ENCODE results near the gene SOX15. TPM values are rescaled to one million over a fixed set of nuclear protein-coding genes. Genes with fewer than 3 reads are reported as not detected.

The SOX15 gene
- total and polyA plus RNA-seq, 2 of the 13 experiments (the other 11 are each of a cell fraction or from before 2014, with no cell fraction given): 0.07 to 0.18 TPM

- no peak overlapping the region for H2AFZ ChIP-seq (ENCODE audit: low read length)
- H4K20me1 ChIP-seq (ENCODE audit: insufficient read depth, low read length): no peaks in the 10 kb centered on the region
- in situ Hi-C loops (cut with HindIII; ENCODE audit: extremely low pct_ligation_motif_present, low pct_unique_long_range_greater_than_20kb): no loop called here
- intact Hi-C loops (cut with micrococcal nuclease; ENCODE audit: unreplicated experiment): no loop called here
- DNase-seq (ENCODE audit: low spot score) (no peak), FAIRE-seq (no peak), ATAC-seq (no peak)
- no peaks in the 10 kb centered on the region for H3K9me3 ChIP-seq (ENCODE audit: low read length)
- no peaks in the 10 kb centered on the region for H3K27me3 ChIP-seq (ENCODE audit: control insufficient read depth in 1 of 2, insufficient read depth in 2 of 2, low read length in 2 of 2)
- H3K4me1 ChIP-seq (ENCODE audit: insufficient read depth, low read length): peaks cover 29% of the 10 kb centered on the region
- peak overlapping the region; percentile 36; the same call in 1 of the 2 replicates for H3K4me2 ChIP-seq (ENCODE audit: low read depth, low read length)
- peaks cover 6% of the 10 kb centered on the region for H3K79me2 ChIP-seq (ENCODE audit: insufficient read depth, low read length)
- no peak overlapping the region for H3K4me3 ChIP-seq (replicated peaks in 1 of 3; ENCODE audit: insufficient read depth in 1 of 3, low read depth in 2 of 3, low read length in 3 of 3)
- H3K27ac ChIP-seq (ENCODE audit: extremely low read length, insufficient read depth, low read length): no peak overlapping the region
- H3K9ac ChIP-seq (ENCODE audit: insufficient read depth, low read depth, low read length): no peak overlapping the region
- POLR2A ChIA-PET: interaction anchor here (0.6 to 3.5 kb wide), 5 partner anchors 8 to 69 kb away, joined by 3 to 25 read pairs (median 3); partner anchors contain the start of genes ATP1B2, SAT2, SHBG and TP53
- TF ChIP-seq ZNF460 (CRISPR knock-in tag; IDR thresholded peaks at IDR 0.05; ENCODE audit: borderline replicate concordance) (no peak), SMYD3 (CRISPR knock-in tag; IDR thresholded peaks at IDR 0.05) (no peak), RARA (CRISPR knock-in tag; IDR thresholded peaks at IDR 0.05) (0 out of 2 replicates have a peak, but pooled peaks have one; percentile 21), THAP7 (CRISPR knock-in tag; IDR thresholded peaks at IDR 0.05) (no peak), BCL6 (CRISPR knock-in tag; IDR thresholded peaks at IDR 0.05) (peak; percentile 44; the same call in 1 of the 2 replicates)
- no TSS peak for BruUV-seq (replicated peaks)
- 36% methylated on average over 5 of the region's 5 CpGs for WGBS (ENCODE audit: low lambda C conversion rate)
- no peaks in the 10 kb centered on the region for H3K36me3 ChIP-seq (replicated peaks in 1 of 2; ENCODE audit: control insufficient read depth in 1 of 2, insufficient read depth in 2 of 2, low read length in 2 of 2)
- CTCF ChIA-PET (ENCODE audit: low intra/inter-chr PET ratio, low total read pairs): no interaction called here
Observed at GRCh38 chr17:7618608-7619007, 28.7 kb upstream of the SOX15 start.

- Histone ChIP-seq H3K9ac (ENCODE audit: insufficient read depth, low read depth, low read length) (no peak overlapping the region; the same call in 1 of the 2 replicates), H2AFZ (ENCODE audit: low read length) (peak overlapping the region; percentile 62), H3K27ac (ENCODE audit: extremely low read length, insufficient read depth, low read length) (peak overlapping the region; percentile 78), H3K4me1 (ENCODE audit: insufficient read depth, low read length) (peaks cover 56% of the 10 kb centered on the region), H3K4me3 (replicated peaks in 1 of 3; ENCODE audit: insufficient read depth in 1 of 3, low read depth in 2 of 3, low read length in 3 of 3) (peak overlapping the region; percentile 38 to 66 (median 51); a peak in 5 of 6 replicates), H3K36me3 (replicated peaks in 1 of 2; ENCODE audit: control insufficient read depth in 1 of 2, insufficient read depth in 2 of 2, low read length in 2 of 2) (peaks cover 1 to 11% of the 10 kb centered on the region in 2 experiments; a peak in 2 of 5 replicates), H3K4me2 (ENCODE audit: low read depth, low read length) (peak overlapping the region; percentile 72), H4K20me1 (ENCODE audit: insufficient read depth, low read length) (no peaks in the 10 kb centered on the region), H3K9me3 (ENCODE audit: low read length) (no peaks in the 10 kb centered on the region), H3K79me2 (ENCODE audit: insufficient read depth, low read length) (peaks cover 33% of the 10 kb centered on the region), H3K27me3 (ENCODE audit: control insufficient read depth in 1 of 2, insufficient read depth in 2 of 2, low read length in 2 of 2) (no peaks in the 10 kb centered on the region)
- POLR2A ChIA-PET: interaction anchor here (0.6 to 3.1 kb wide), 14 partner anchors 8 to 580 kb away, joined by 3 to 63 read pairs (median 6); partner anchors contain the start of genes ATP1B2, CD68, MPDU1 and POLR2A
- WGBS (ENCODE audit: low lambda C conversion rate): 13% methylated on average over 27 of the region's 28 CpGs
- intact Hi-C loops (cut with micrococcal nuclease; ENCODE audit: unreplicated experiment): no loop called here
- BruUV-seq (replicated peaks): no TSS peak
- DNase-seq (ENCODE audit: low spot score) (no peak), FAIRE-seq (no peak), ATAC-seq (no peak)
- CTCF ChIA-PET (ENCODE audit: low intra/inter-chr PET ratio, low total read pairs): no interaction called here
- in situ Hi-C loops (cut with HindIII; ENCODE audit: extremely low pct_ligation_motif_present, low pct_unique_long_range_greater_than_20kb): no loop called here
- TF ChIP-seq KAT8 (CRISPR knock-in tag; IDR thresholded peaks at IDR 0.05) (peak; percentile 63; the same call in 1 of the 2 replicates), ZGPAT (CRISPR knock-in tag; IDR thresholded peaks at IDR 0.05) (peak; percentile 37; the same call in 1 of the 2 replicates), ZNF777 (CRISPR knock-in tag; IDR thresholded peaks at IDR 0.05) (no peak), SIX1 (CRISPR knock-in tag; IDR thresholded peaks at IDR 0.05; ENCODE audit: borderline replicate concordance) (no peak), TEAD3 (CRISPR knock-in tag; optimal IDR thresholded peaks at IDR 0.05; ENCODE audit: borderline replicate concordance) (peak; percentile 0), ZMYM3 (CRISPR knock-in tag; IDR thresholded peaks at IDR 0.05) (peak; percentile 79), TFDP2 (CRISPR knock-in tag; IDR thresholded peaks at IDR 0.05) (no peak), ZNF619 (CRISPR knock-in tag; IDR thresholded peaks at IDR 0.05) (no peak), ZSCAN9 (CRISPR knock-in tag; IDR thresholded peaks at IDR 0.05; ENCODE audit: borderline replicate concordance) (0 out of 2 replicates have a peak, but pooled peaks have one; percentile 10), MYNN (CRISPR knock-in tag; IDR thresholded peaks at IDR 0.05; ENCODE audit: low read depth) (0 out of 2 replicates have a peak, but pooled peaks have one; percentile 29), POLR2A (IDR thresholded peaks at IDR 0.05; ENCODE audit: insufficient read depth in 1 of 2, low read depth in 2 of 2, low read length in 2 of 2) (peak in 1 of 2 experiments; percentile 2; a peak in 1 of 4 replicates), ZNF205 (CRISPR knock-in tag; IDR thresholded peaks at IDR 0.05) (0 out of 2 replicates have a peak, but pooled peaks have one; percentile 1)
Observed at GRCh38 chr17:7615265-7615747, 25.4 kb upstream of the SOX15 start.

All from HepG2 (cell line).